Stimulated activated naive CD4-positive, alpha-beta T cell (primary cell): Measurements from ENCODE around the gene CXCL6.

ENCODE experiments used
- DNase-seq, 6 experiments: peaks; one replicate each; lab custom pipeline; 2025; lab: John Stamatoyannopoulos, UW

The CXCL6 gene

GRCh38 chr4:73843369-73843768 is 6.9 kb downstream of the CXCL6 start:
- DNase-seq = no peak

- no peak for DNase-seq
Observed at GRCh38 chr4:73844345-73844744, 7.9 kb downstream of the CXCL6 start.

- no peak for DNase-seq
Observed at GRCh38 chr4:73844806-73845205, 8.3 kb downstream of the CXCL6 start.

GRCh38 chr4:73847526-73848182 is 11.2 kb downstream of the CXCL6 start:
- DNase-seq = no peak

GRCh38 chr4:73848183-73848777 is 11.8 kb downstream of the CXCL6 start:
- no peak for DNase-seq

GRCh38 chr4:73850261-73850970 is 13.9 kb downstream of the CXCL6 start:
- no peak for DNase-seq

GRCh38 chr4:73851293-73851692 is 14.8 kb downstream of the CXCL6 start:
- no peak for DNase-seq

- DNase-seq = no peak
Observed at GRCh38 chr4:73852771-73853170, 16.3 kb downstream of the CXCL6 start.

GRCh38 chr4:73853246-73853704 is 16.8 kb downstream of the CXCL6 start, which contains the start of gene PF4V1:
TSS of gene PF4V1 (plus strand) at chr4:73853296. CDS start at chr4:73853363, 67 bp downstream.
- DNase-seq = no peak

- no peak for DNase-seq
Observed at GRCh38 chr4:73853718-73854473, 17.4 kb downstream of the CXCL6 start.

- DNase-seq = no peak
Observed at GRCh38 chr4:73855406-73855805, 18.9 kb downstream of the CXCL6 start.

- no peak for DNase-seq
Observed at GRCh38 chr4:73856518-73856917, 20.0 kb downstream of the CXCL6 start.

- DNase-seq = no peak
Observed at GRCh38 chr4:73859614-73860088, 23.2 kb downstream of the CXCL6 start.

GRCh38 chr4:73860181-73860580 is 23.7 kb downstream of the CXCL6 start:
- no peak for DNase-seq

- no peak for DNase-seq
Observed at GRCh38 chr4:73860917-73861316, 24.4 kb downstream of the CXCL6 start.

GRCh38 chr4:73862322-73862721 is 25.8 kb downstream of the CXCL6 start:
- DNase-seq = no peak

GRCh38 chr4:73864365-73864764 is 27.9 kb downstream of the CXCL6 start:
- no peak for DNase-seq

GRCh38 chr4:73864961-73865360 is 28.5 kb downstream of the CXCL6 start:
- DNase-seq = no peak

- DNase-seq = no peak
Observed at GRCh38 chr4:73865431-73866096, 29.1 kb downstream of the CXCL6 start.

GRCh38 chr4:73866246-73866645 is 29.8 kb downstream of the CXCL6 start:
- DNase-seq = no peak

GRCh38 chr4:73867783-73868182 is 31.3 kb downstream of the CXCL6 start:
- no peak for DNase-seq
